NB4 (cell line): Measurements from ENCODE around the gene CHD8.

Experiments
- DNase-seq: peaks from one replicate; pipeline ENCODE4 v3.0.0; 2010; ENCODE audit warnings: low read depth
- H3K4me3 ChIP-seq: one replicate; pipeline ENCODE4 v1.5.1; 2011; ENCODE audit warnings: mild to moderate bottlenecking, low read depth, low read length, moderate library complexity
- MYC ChIP-seq: IDR thresholded peaks from 2 replicates; pipeline ENCODE4 v1.6.1; 2011; ENCODE audit warnings: low read depth, low read length
- POLR2A ChIP-seq: IDR thresholded peaks from 2 replicates; pipeline ENCODE4 v1.6.1; 2011; ENCODE audit warnings: mild to moderate bottlenecking; ENCODE audit not compliant: insufficient read length; ENCODE audit errors: extremely low read depth
- TF ChIP-seq, protein P1 (sequence below): IDR thresholded peaks from 2 replicates; pipeline ENCODE4 v1.6.1; 2011; ENCODE audit warnings: low read depth, low read length
- TF ChIP-seq, protein P2 (sequence below): IDR thresholded peaks from one replicate; pipeline ENCODE4 v1.5.1; 2012; ENCODE audit warnings: low read depth, low read length

Gene CHD8

DNA sequence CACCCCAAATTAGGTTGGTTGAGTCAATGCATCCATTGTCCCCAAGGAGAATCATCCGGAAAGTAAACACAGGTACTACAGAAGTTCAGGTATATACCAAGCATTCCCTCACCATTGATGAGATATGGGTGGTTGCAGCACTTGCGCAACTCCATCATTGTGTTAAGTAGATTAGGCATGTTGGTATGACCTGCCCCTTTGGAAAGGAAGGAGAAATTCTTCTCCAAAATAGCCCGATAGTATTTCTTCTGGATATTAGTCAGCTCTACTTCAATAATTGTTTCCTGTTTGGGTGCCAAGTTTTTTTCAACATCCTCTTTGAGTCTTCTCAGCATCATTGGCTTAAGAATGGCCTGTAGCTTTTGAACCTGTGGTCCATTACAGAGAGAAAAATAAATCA, 50.8 kb downstream of the CHD8 start:
- no peak for DNase-seq
- TF ChIP-seq, protein P1, sequence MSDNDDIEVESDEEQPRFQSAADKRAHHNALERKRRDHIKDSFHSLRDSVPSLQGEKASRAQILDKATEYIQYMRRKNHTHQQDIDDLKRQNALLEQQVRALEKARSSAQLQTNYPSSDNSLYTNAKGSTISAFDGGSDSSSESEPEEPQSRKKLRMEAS, result no peak
- no peak overlapping the region for H3K4me3 ChIP-seq

DNA sequence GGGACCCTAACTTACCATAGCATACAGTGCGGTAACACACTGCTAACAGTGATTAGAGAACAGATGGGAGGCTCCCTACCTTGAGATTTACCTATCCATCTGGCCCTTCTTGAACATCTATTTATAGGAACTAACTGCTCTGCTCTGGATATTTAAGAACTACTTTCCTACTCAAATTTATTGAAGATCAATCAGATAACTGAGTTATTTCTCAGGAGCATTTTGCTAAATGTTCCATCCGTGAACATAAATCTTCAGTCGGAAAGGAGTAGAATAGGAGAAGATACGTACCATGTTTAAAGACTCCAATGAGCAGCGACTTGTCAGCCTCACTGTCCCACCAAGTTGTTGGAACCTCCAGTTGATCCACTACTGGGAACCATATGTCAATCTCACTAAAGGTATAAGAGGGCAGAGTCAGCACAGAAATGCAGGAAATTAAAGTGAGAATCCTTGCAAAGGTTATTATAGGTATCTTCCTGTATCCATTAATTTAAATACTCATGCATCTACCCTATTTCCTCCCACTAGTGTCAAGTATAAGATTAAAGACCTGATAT, 56.5 kb downstream of the CHD8 start:
- no peak for DNase-seq
- TF ChIP-seq, protein P2, sequence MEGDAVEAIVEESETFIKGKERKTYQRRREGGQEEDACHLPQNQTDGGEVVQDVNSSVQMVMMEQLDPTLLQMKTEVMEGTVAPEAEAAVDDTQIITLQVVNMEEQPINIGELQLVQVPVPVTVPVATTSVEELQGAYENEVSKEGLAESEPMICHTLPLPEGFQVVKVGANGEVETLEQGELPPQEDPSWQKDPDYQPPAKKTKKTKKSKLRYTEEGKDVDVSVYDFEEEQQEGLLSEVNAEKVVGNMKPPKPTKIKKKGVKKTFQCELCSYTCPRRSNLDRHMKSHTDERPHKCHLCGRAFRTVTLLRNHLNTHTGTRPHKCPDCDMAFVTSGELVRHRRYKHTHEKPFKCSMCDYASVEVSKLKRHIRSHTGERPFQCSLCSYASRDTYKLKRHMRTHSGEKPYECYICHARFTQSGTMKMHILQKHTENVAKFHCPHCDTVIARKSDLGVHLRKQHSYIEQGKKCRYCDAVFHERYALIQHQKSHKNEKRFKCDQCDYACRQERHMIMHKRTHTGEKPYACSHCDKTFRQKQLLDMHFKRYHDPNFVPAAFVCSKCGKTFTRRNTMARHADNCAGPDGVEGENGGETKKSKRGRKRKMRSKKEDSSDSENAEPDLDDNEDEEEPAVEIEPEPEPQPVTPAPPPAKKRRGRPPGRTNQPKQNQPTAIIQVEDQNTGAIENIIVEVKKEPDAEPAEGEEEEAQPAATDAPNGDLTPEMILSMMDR, result no peak
- TF ChIP-seq POLR2A (no peak), MYC (no peak)
- TF ChIP-seq, protein P1, result no peak
- no peak overlapping the region for H3K4me3 ChIP-seq

DNA sequence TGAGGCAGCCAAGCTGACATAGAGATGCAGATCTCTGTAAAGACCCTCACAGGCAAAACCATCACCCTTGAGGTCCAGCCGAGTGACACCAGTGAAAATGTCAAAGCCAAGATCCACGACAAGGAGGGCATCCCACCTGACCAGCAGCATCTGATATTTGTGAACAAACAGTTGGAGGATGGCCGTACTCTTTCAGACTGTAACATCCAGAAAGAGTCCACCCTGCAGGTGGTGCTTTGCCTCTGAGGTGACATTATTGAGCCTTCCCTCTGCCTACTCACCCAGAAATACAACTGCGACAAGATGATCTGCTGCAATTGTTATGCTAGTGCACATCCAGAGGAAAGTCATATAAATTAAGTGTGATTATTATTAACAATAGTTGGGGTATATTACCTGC, 57.0 kb downstream of the CHD8 start:
- no peak overlapping the region for H3K4me3 ChIP-seq
- TF ChIP-seq, protein P1, result no peak
- TF ChIP-seq POLR2A (no peak), MYC (no peak)
- TF ChIP-seq, protein P2, result no peak
- DNase-seq, result no peak

DNA sequence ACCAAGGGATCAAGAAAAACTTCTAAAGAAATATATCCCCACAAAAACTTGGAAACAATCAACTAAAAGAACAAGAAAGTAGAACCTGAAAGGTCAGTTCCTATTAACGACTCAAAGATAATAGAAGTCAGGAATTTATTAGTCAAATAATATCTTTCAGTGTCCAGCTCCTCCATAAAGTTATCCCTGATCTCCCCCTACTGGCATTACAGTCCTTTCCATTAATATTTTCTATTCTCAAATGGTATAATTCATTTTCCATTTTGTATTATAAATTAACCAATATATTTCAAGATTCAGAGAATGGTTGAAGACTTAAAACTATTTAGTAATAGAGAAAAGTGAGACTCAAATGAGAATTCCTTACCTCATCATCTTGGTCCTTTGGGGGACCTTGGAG, 60.5 kb downstream of the CHD8 start:
- TF ChIP-seq MYC, result no peak
- no peak for TF ChIP-seq POLR2A
- TF ChIP-seq, protein P2, result no peak
- TF ChIP-seq, protein P1, result no peak
- H3K4me3 ChIP-seq, result no peak overlapping the region
- no peak for DNase-seq

DNA sequence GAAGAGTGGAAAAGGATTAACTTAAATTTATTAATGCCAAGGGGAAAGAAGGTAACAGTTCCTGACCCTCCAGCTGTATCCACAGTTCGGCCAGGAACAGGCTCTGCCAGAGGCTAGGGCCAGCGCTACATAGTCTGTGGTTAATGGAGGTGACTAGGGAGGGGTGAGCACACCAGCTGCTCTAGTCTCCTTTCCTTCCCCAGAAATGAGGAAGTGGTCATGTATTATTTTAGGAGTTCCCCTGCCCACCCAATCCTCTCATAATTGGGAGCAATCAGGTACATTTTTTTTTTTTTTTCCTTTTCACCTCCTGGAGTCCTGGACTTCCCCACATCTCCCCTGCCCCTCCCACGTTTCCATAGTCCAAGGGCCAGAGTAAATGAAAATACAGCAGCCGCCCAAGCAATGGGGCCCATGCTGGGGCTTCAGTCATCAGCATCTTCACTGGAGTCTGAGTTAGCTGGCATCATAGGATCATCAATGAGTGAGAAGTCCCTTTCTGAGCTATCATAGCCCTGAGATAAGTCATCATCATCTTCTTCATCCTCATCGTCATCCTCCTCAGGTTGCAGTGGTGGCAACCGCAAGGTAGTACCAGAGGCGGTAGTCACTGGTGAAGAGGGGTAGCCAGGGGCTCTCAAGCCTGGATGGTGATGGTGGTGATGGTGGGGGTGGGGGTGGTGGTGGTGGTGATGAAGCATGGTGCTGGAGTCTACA, 70.6 kb downstream of the CHD8 start:
- H3K4me3 ChIP-seq, result peak overlapping the region; percentile 67
- peak; percentile 86 for DNase-seq

DNA sequence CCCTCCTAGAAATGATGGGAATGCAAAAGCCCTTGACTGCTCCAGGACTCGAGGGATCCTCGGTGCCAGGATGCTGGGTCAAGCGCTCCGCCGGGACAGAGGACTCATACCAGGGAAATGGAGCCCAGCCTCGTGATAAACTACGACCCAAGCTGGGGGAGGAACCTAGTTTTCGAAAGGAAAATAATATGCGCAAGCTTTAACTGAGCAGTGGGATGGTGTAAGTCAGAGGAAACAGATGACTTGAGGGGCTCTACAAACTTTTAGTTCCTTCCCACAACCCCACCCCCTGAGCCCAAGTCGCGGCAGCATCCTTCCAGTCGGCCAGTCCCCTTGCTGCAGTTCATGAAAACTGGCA, 71.5 kb downstream of the CHD8 start:
- no peak for DNase-seq
- peak overlapping the region; percentile 67 for H3K4me3 ChIP-seq
- TF ChIP-seq POLR2A (peak; percentile 2), MYC (no peak)

More for the DNA sequence above, 70.6 kb downstream of the CHD8 start:
- TF ChIP-seq, protein P2, result no peak
- TF ChIP-seq, protein P1, result no peak
- no peak for TF ChIP-seq MYC
- peak; percentile 7 for TF ChIP-seq POLR2A
